GM23248 (cell line): ENCODE measurements around the gene NOS1. TPM values are rescaled to one million over a fixed set of nuclear protein-coding genes. Genes with fewer than 3 reads are reported as not detected.
"Not testable (repeated sequence)": the region's sequence is repeated elsewhere in the genome, so short reads cannot be mapped to it uniquely, and the experiment has no call there.

ENCODE experiments used
- DNase-seq: peaks from one replicate; pipeline ENCODE4 v3.0.0-alpha.2; 2015
- H2AFZ ChIP-seq: fragments of 200-600 bp; sonication (generic); 2 replicates; pipeline ENCODE4 v1.6.1; 2016; ENCODE audit warnings: antibody characterized with exemption
- H3F3A ChIP-seq: fragments of 200-600 bp; sonication (generic); 2 replicates; pipeline ENCODE4 v1.6.1; 2016; ENCODE audit warnings: mild to moderate bottlenecking, antibody characterized with exemption, mixed run types; ENCODE audit not compliant: insufficient read depth
- H3K27ac ChIP-seq: fragments of 200-600 bp; sonication (generic); 2 replicates; pipeline ENCODE4 v1.5.1; 2016; ENCODE audit warnings: mild to moderate bottlenecking
- H3K27me3 ChIP-seq: fragments of 200-600 bp; sonication (generic); replicated peaks from 2 replicates; pipeline ENCODE4 v1.6.1; 2016; ENCODE audit warnings: mild to moderate bottlenecking; ENCODE audit not compliant: insufficient read depth
- H3K36me3 ChIP-seq: fragments of 200-600 bp; sonication (generic); 2 replicates; pipeline ENCODE4 v1.6.1; 2016; ENCODE audit warnings: low read depth, mild to moderate bottlenecking
- H3K4me1 ChIP-seq: fragments of 200-600 bp; sonication (generic); 2 replicates; pipeline ENCODE4 v1.6.1; 2016; ENCODE audit warnings: mild to moderate bottlenecking; ENCODE audit not compliant: insufficient read depth
- H3K4me2 ChIP-seq: fragments of 200-600 bp; sonication (generic); one replicate; pipeline ENCODE4 v1.6.1; 2016; ENCODE audit warnings: mild to moderate bottlenecking; ENCODE audit not compliant: unreplicated experiment
- H3K4me3 ChIP-seq: fragments of 200-600 bp; sonication (generic); 2 replicates; pipeline ENCODE4 v1.5.1; 2016; ENCODE audit warnings: mild to moderate bottlenecking
- H3K79me2 ChIP-seq: fragments of 200-600 bp; sonication (generic); 2 replicates; pipeline ENCODE4 v1.6.1; 2016; ENCODE audit warnings: mild to moderate bottlenecking; ENCODE audit not compliant: insufficient read depth
- H3K9ac ChIP-seq: fragments of 200-600 bp; sonication (generic); 2 replicates; pipeline ENCODE4 v1.6.1; 2016; ENCODE audit warnings: mild to moderate bottlenecking
- H3K9me2 ChIP-seq: fragments of 200-600 bp; sonication (generic); 2 replicates; pipeline ENCODE4 v1.6.1; 2016; ENCODE audit warnings: mixed run types, mild to moderate bottlenecking, moderate library complexity; ENCODE audit not compliant: insufficient read depth
- H3K9me3 ChIP-seq: fragments of 200-600 bp; sonication (generic); one replicate; pipeline ENCODE4 v1.6.1; 2017; ENCODE audit warnings: low read depth
- H4K20me1 ChIP-seq: fragments of 200-600 bp; sonication (generic); 2 replicates; pipeline ENCODE4 v1.6.0; 2016; ENCODE audit not compliant: insufficient read depth
- EZH2 ChIP-seq: fragments of 200-600 bp; sonication (generic); IDR thresholded peaks from 2 replicates; pipeline ENCODE4 v1.6.1; 2018; ENCODE audit warnings: antibody characterized with exemption, mild to moderate bottlenecking; ENCODE audit not compliant: insufficient read depth, poor library complexity, severe bottlenecking
- EZH2phosphoT487 ChIP-seq: fragments of 200-600 bp; sonication (generic); IDR thresholded peaks from 2 replicates; pipeline ENCODE4 v1.6.1; 2018; ENCODE audit warnings: antibody characterized with exemption, moderate library complexity, mild to moderate bottlenecking, low read depth; ENCODE audit not compliant: insufficient read depth
- WGBS, 2 experiments: methylation state at CpG; one replicate each; pipeline ENCODE4 v1.1.6; 2015 to 2017; ENCODE audit warnings: low lambda C conversion rate in 2 of 2, low coverage in 1 of 2; ENCODE audit errors: missing lambda C conversion rate in 2 of 2; 5-methylcytosine and 5-hydroxymethylcytosine counted together
- in situ Hi-C: fragments of 300-500 bp; cut with MboI; formaldehyde crosslinking; loops from 2 replicates; pipeline ENCODE4 v1.15.0; 2020
- polyA plus RNA-seq: library from polyadenylated mRNA; unstranded; fragments of >200 nt; fragmentation: Nextera tagmentation; extraction: Ambion mirVana; gene quantifications from 2 replicates; pipeline ENCODE4 v1.2.1, GENCODE V29; 2016
- total RNA-seq: library from RNA; depleted of rRNA; stranded (reverse); fragments of >200 nt; shearing (Covaris generic); gene quantifications from 2 replicates; pipeline ENCODE4 v1.2.3, GENCODE V29; 2014

The NOS1 gene
- total and polyA plus RNA-seq, 2 experiments from 2014 or later: not detected

GRCh38 chr12:117202033-117202432, 159.4 kb downstream of the NOS1 start:
- in situ Hi-C loops: no loop called here

GRCh38 chr12:117199956-117200744, 161.3 kb downstream of the NOS1 start:
- 66 to 69% methylated on average over 8 of the region's 8 CpGs for WGBS, 2 experiments
- H2AFZ ChIP-seq, H3K27ac ChIP-seq, H3K9me2 ChIP-seq, H3K4me2 ChIP-seq, H3F3A ChIP-seq, H3K79me2 ChIP-seq, DNase-seq, H3K27me3 ChIP-seq, H4K20me1 ChIP-seq, H3K9me3 ChIP-seq, H3K4me3 ChIP-seq, in situ Hi-C loops, H3K36me3 ChIP-seq, H3K4me1 ChIP-seq, H3K9ac ChIP-seq: not testable (repeated sequence)

More at GRCh38 chr12:117202033-117202432, 159.4 kb downstream of the NOS1 start:
- H3K79me2 ChIP-seq: no peaks in the 10 kb centered on the region
- H3K4me3 ChIP-seq: no peak overlapping the region
- no peak for DNase-seq
- no peaks in the 10 kb centered on the region for H3K36me3 ChIP-seq
- no peak overlapping the region for H3K4me2 ChIP-seq
- H3K9ac ChIP-seq: no peak overlapping the region
- H3F3A ChIP-seq: no peaks in the 10 kb centered on the region
- peaks cover 3% of the 10 kb centered on the region; the same call in 1 of the 2 replicates for H3K27me3 ChIP-seq
- H4K20me1 ChIP-seq: no peaks in the 10 kb centered on the region
- no peak overlapping the region for H2AFZ ChIP-seq
- no peak for TF ChIP-seq EZH2
- no peak for TF ChIP-seq EZH2phosphoT487
- no peaks in the 10 kb centered on the region for H3K9me2 ChIP-seq
- no peaks in the 10 kb centered on the region for H3K9me3 ChIP-seq
- WGBS, 2 experiments: 70 to 72% methylated on average over 9 of the region's 9 CpGs
- H3K4me1 ChIP-seq: no peaks in the 10 kb centered on the region
- H3K27ac ChIP-seq: no peak overlapping the region

GRCh38 chr12:117196334-117196733, 165.1 kb downstream of the NOS1 start:
- H3K9me3 ChIP-seq, H3K27me3 ChIP-seq, H3K4me3 ChIP-seq, H4K20me1 ChIP-seq, H3K27ac ChIP-seq, H3F3A ChIP-seq, H3K36me3 ChIP-seq, in situ Hi-C loops, H3K9me2 ChIP-seq, H3K79me2 ChIP-seq, DNase-seq, H2AFZ ChIP-seq, H3K9ac ChIP-seq, H3K4me2 ChIP-seq, H3K4me1 ChIP-seq: not testable (repeated sequence)
- 58 to 59% methylated on average over 6 of the region's 6 CpGs for WGBS, 2 experiments

GRCh38 chr12:117195027-117195426, 166.4 kb downstream of the NOS1 start:
- H3K9me2 ChIP-seq, H3K27ac ChIP-seq, H3K27me3 ChIP-seq, H2AFZ ChIP-seq, in situ Hi-C loops, H3K4me2 ChIP-seq, H3K79me2 ChIP-seq, H3K4me1 ChIP-seq, H3F3A ChIP-seq, H4K20me1 ChIP-seq, H3K36me3 ChIP-seq, H3K4me3 ChIP-seq, H3K9ac ChIP-seq, DNase-seq, H3K9me3 ChIP-seq: not testable (repeated sequence)
- WGBS, 2 experiments: 80 to 82% methylated on average over 5 to 9 of the region's 9 CpGs

GRCh38 chr12:117193903-117194302, 167.5 kb downstream of the NOS1 start:
- Histone ChIP-seq H3K9me2 (no peaks in the 10 kb centered on the region), H3F3A (no peaks in the 10 kb centered on the region), H3K27me3 (peaks cover 9% of the 10 kb centered on the region; the same call in 1 of the 2 replicates), H4K20me1 (no peaks in the 10 kb centered on the region), H3K9ac (no peak overlapping the region), H3K27ac (no peak overlapping the region), H3K4me2 (no peak overlapping the region), H3K79me2 (peaks cover 10% of the 10 kb centered on the region; the same call in 1 of the 2 replicates), H2AFZ (no peak overlapping the region), H3K9me3 (no peaks in the 10 kb centered on the region), H3K4me1 (0 out of 2 replicates have a peak, but pooled peaks cover 3% of the 10 kb centered on the region), H3K36me3 (no peaks in the 10 kb centered on the region), H3K4me3 (no peak overlapping the region)
- in situ Hi-C loops: no loop called here
- DNase-seq: no peak
- TF ChIP-seq EZH2: no peak
- 59 to 74% methylated on average over 3 of the region's 3 CpGs for WGBS, 2 experiments

GRCh38 chr12:117192581-117192980, 168.8 kb downstream of the NOS1 start:
- DNase-seq, H3K4me2 ChIP-seq, H3K36me3 ChIP-seq, H3K9me3 ChIP-seq, H3K4me1 ChIP-seq, H3K9me2 ChIP-seq, H3K4me3 ChIP-seq, H3K27me3 ChIP-seq, H3K9ac ChIP-seq, H2AFZ ChIP-seq, H4K20me1 ChIP-seq, in situ Hi-C loops, H3K27ac ChIP-seq, H3F3A ChIP-seq: not testable (repeated sequence)
- peaks cover 23% of the 10 kb centered on the region for H3K79me2 ChIP-seq
- 80 to 81% methylated on average over 9 of the region's 9 CpGs for WGBS, 2 experiments
